Epithelial cell of proximal tubule (primary cell): ENCODE data around the gene TPBGL. TPM values are rescaled to one million over a fixed set of nuclear protein-coding genes. Genes with fewer than 3 reads are reported as not detected.

ENCODE experiments used
- DNase-seq: peaks from one replicate; pipeline ENCODE4 v3.0.0-alpha.2; 2011; ENCODE audit warnings: low read depth
- H3K4me3 ChIP-seq: 2 replicates; pipeline ENCODE4 v1.5.1; 2011; ENCODE audit warnings: low read depth, mild to moderate bottlenecking, low read length
- total RNA-seq: library from RNA; depleted of rRNA; stranded (reverse); fragments of >200 nt; gene quantifications from 2 replicates; pipeline ENCODE4 v1.2.3, GENCODE V29; 2015
- TF ChIP-seq, protein P1 (sequence below): conservative IDR thresholded peaks from 2 replicates; pipeline ENCODE4 v1.5.1; 2012; ENCODE audit warnings: low read depth, mild to moderate bottlenecking, low read length

TPBGL gene
- total RNA-seq, 1 donor from 2014 or later, result not detected

DNA sequence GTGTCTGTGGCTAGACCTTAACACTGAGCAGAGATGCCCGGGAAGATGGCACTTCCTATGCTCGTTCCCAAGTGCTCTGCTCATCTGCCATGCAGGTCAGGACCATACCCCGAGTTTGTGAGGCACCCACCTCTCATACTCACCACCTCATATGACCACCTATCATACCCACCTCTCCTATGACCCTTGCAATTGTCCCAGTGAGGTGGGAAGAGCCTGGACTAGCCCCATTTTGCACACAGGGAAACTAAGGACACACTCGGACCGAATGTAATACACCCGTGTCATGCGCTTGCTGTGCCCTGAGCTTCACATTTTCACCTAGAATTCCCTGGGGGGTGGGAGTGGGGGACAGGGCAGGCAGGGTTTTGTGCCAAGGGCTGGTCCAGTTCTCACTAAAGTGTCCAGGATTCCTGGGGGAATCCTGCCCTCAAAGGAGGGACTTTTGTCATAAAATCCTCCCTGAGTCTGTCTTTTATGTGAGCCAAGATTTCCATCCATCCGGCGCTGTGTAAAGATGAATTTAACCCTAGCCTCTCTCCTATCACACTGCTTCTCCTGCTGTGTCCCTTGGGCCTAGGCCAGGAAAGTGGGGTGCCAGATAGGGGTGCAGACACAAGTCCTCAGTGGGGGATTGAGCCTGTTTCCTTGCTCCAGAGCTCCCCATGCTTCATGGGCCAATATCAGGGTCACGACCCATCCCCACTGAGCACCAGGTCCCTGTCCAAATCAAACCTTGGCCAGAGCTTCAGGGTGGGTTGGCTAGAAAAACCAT is 20.0 kb downstream of the TPBGL start:
- TF ChIP-seq, protein P1, sequence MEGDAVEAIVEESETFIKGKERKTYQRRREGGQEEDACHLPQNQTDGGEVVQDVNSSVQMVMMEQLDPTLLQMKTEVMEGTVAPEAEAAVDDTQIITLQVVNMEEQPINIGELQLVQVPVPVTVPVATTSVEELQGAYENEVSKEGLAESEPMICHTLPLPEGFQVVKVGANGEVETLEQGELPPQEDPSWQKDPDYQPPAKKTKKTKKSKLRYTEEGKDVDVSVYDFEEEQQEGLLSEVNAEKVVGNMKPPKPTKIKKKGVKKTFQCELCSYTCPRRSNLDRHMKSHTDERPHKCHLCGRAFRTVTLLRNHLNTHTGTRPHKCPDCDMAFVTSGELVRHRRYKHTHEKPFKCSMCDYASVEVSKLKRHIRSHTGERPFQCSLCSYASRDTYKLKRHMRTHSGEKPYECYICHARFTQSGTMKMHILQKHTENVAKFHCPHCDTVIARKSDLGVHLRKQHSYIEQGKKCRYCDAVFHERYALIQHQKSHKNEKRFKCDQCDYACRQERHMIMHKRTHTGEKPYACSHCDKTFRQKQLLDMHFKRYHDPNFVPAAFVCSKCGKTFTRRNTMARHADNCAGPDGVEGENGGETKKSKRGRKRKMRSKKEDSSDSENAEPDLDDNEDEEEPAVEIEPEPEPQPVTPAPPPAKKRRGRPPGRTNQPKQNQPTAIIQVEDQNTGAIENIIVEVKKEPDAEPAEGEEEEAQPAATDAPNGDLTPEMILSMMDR, result no peak
- no peak overlapping the region for H3K4me3 ChIP-seq
- DNase-seq, result no peak

DNA sequence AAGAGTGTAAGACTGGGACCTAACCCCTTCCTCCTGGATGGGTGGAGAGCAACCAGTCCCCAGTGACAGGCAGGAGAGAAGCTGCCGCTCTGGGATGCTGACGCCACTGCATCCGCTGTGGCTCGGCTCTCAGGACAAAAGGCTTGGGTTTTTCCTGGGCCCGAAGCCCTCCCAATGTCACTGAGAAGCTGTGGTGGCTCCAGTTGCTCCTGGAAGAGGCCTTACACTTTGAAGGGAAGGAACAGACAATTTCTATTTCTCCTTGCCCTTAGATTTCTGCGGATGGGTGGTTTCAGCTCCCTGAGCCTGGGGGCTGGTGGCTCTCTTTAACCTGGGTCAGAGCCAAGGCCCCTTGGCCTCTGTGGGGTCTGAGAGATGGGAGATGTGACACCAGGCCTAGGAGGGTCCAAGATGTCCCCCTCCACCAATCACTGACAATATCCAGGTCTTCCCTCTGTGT is 21.4 kb downstream of the TPBGL start:
- TF ChIP-seq, protein P1, result no peak
- no peak for DNase-seq
- no peak overlapping the region for H3K4me3 ChIP-seq

- TF ChIP-seq, protein P1, result no peak
- no peak for DNase-seq
- H3K4me3 ChIP-seq, result no peak overlapping the region
Observed at GRCh38 chr11:75262436-75262835, 21.9 kb downstream of the TPBGL start.

GRCh38 chr11:75262961-75263852 is 22.6 kb downstream of the TPBGL start:
- TF ChIP-seq, protein P1, result no peak

DNA sequence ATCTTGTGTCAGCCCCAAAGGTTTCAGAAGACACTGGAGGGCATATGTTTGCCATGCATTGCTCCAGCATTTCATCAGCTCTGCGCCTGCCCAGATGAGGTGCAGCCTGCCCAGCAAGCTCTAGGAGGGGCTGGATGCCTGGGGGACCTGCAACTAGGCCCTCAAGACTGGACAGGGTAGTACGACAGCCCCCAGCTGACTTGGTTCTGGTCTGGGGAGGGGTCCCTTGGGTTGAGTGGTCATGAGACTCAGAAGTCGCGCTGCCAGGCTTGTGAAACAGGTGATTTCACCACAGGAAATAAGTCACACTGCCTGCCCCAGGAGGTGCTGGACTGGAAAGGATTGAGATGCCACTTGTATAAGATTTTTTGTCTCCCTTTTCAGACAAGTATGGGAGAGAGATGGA is 23.4 kb downstream of the TPBGL start:
- DNase-seq, result peak; percentile 29
- TF ChIP-seq, protein P1, result no peak
- no peak overlapping the region for H3K4me3 ChIP-seq

More at GRCh38 chr11:75262961-75263852, 22.6 kb downstream of the TPBGL start:
- no peak overlapping the region for H3K4me3 ChIP-seq
- DNase-seq, result no peak

DNA sequence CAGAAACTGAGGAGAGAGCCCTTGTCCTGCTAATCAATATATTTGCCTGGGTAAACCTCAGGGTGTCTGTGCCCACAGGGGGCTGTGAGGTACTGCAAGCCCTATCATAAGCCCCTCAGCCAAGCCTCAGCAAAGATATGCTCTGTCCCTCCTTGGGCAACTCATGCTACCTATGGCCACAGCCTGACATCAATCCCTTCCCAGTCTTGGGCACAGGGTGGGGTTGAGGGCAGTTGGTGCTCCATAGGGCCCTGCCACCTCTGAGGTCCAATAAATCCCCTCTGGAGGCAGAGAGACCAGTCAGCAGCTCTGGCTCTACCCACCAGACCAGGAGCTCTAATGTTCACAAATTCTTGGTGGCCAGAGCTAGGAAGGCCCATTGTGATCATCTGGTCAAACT is 23.8 kb downstream of the TPBGL start:
- no peak for DNase-seq
- TF ChIP-seq, protein P1, result no peak
- no peak overlapping the region for H3K4me3 ChIP-seq
